Stimulated activated CD4-positive, alpha-beta T cell treated with anti-CD3 and anti-CD28 coated beads, Interleukin-2, amount 100 ng/mL, for 48 hours (primary cell): ENCODE measurements around the gene VEGFD.

Experiments used
- DNase-seq, 2 donors: peaks; one replicate each; pipeline ENCODE4 v3.0.0-alpha.2; 2020

VEGFD gene

DNA sequence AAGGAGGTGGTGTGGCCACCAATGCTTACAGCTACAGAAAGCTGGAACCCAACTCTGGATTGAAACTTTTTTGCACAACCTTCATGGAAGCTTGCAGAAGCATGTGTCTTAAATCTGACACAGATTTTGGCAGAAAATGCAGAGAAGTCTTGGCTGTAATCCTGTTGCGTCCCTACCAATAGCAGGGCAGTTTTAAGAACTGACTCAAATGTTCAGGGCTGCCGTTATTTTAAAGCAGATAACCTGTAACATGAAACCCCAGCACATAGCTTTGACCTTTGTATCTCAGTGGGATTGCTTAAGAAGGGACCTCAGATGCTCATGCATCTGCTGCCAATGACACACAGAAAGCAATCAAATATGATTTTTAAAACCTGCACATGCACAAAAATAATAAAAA is at the start of gene VEGFD:
TSS of gene VEGFD (minus strand) at position 110 of the 400 bp plus-strand sequence. CDS start 467 bp downstream, outside the sequence.
- DNase-seq = no peak

DNA sequence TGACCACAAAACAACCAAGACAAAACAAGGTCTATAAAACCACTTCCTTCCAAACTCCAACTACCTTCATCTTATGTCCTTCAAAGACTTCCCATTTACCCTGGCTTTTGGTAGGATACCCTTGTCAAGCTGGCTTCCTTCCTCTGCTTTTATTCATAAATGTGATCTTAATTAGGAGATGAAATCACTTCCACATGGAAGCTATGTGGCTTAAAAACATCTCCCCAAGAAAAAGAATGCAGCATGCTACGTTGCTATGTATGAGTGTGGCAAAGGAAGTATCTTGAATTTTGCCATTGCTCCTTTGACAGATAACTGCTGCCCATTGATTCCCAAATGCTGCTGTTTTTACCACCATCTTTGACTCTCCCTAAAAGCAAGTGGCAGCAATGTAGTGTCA is 46.4 kb upstream of the VEGFD start:
- no peak for DNase-seq

DNA sequence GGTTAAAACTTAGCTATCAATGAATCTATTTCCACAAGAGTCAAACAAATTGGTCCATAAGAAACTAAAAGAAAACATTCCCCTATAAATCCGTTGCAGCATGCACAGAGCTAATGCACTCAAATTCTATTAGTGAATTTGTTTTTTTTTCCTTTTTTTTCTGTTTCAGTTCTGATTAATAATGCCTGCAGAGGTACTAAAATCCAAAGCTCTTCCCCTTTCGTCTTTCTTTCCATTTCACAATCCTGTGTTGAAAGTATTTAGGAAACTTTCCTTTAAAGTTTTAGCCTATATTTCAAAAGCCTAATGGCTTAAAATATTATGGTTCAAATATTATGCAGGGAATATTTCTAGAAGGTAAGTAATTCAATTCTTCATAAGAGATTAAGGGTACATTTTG is 45.9 kb upstream of the VEGFD start:
- DNase-seq = no peak

DNA sequence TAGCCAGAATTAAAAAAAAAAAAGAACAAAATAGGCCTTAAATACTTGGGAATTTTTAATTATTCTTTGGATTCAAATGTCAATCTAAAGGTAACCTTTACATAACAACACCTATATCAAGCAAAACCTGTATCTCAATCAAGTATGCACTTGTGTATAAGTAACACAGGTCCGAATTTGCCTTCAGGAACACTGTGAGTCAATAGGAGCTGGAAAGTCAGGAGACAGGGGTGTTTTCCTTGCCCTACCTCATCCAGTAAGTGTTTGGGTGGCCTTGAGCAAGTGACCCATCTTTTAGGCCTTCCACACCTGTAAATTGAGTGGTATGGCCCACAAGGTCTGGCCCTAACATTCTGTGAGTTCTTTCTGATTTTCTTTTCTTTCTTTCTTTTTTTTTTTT is 40.8 kb upstream of the VEGFD start:
- DNase-seq = no peak

DNA sequence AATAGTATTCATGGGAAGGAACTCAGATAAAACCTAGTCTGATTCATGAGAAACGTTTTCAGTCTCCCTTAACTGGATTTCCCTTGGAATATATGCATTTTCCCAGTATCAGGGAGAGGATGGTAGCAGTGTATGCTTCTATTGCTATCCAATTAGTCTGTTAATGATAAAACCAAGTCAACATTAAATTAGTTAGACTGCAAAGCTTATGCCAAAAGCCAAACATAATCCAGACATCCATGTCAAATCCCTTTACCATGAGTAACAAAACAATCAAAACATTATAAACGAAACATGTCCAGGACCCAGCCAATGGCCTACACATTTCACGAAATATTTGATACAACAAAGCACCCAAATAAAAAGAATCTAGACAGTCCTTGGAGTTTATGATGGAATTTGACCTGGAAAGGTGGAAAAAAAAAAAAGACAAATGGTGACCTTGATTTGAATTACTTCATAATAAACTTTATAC is 34.5 kb upstream of the VEGFD start:
- DNase-seq = no peak

GRCh38 chrX:15418041-15418706 is 34.0 kb upstream of the VEGFD start:
- DNase-seq = no peak

GRCh38 chrX:15416133-15416993 is 32.1 kb upstream of the VEGFD start:
- DNase-seq = no peak

GRCh38 chrX:15413101-15413500 is 28.9 kb upstream of the VEGFD start:
- no peak for DNase-seq

- DNase-seq = no peak
Measured at GRCh38 chrX:15410947-15411346, 26.7 kb upstream of the VEGFD start.

DNA sequence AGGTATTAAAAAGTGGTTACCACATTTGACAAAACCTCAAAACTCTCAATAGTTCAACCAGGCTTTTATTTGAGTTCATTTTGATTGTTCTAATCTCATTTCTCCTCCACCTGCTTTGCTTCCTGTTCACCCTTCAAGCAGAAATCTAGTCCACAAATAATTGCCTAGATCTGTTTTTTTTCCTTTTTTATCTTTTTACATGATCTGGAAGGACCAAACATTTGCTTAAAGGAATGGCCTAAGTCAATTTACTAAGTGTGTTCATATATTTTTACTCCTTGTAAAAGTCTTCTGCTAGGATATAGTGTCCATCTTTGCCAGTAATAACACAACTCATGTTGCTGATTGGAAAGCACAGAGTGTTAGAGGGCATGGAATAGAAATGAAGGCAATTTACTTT is 26.2 kb upstream of the VEGFD start:
- DNase-seq = no peak

- DNase-seq = no peak
Measured at GRCh38 chrX:15405846-15406245, 21.6 kb upstream of the VEGFD start.

GRCh38 chrX:15404401-15405096 is 20.3 kb upstream of the VEGFD start:
- no peak for DNase-seq

DNA sequence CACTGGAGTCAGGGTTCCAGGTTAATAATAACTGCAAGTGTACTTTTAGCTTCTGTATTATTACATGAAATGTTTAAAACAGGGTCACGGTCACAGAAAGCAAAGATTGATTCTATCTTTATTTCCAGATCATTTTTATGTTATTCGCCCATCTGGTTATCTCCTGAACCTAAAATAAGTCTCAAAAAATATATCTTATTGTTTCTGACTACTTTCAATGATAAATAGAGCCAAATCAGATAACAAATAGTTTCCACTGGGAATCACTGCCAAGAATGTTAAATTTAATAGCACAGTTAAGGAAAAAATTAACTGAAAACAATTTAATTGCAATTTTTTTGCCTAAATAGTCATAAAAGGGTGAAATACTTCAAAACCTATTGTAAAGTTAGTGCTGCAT is 17.2 kb upstream of the VEGFD start:
- no peak for DNase-seq

DNA sequence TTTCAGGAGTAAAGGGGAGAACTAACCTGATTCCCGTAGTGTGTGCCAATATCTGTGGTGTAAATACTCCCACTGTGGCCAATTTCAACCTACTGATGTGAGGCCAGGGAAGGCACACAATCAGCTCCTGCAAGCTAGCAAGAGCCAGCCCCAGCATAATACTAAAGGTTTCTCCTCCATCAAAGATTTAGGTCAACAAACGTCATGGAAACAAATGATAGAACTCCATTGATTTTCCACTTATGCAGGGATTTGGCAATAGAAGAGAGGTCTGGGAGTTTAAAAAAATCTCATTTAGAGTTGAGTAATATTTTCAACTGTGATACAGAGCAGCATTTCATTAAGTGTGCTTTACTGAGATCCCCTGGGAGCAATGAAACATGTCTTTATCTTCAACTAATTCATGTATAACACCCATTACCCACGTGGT is 15.8 kb upstream of the VEGFD start:
- no peak for DNase-seq

DNA sequence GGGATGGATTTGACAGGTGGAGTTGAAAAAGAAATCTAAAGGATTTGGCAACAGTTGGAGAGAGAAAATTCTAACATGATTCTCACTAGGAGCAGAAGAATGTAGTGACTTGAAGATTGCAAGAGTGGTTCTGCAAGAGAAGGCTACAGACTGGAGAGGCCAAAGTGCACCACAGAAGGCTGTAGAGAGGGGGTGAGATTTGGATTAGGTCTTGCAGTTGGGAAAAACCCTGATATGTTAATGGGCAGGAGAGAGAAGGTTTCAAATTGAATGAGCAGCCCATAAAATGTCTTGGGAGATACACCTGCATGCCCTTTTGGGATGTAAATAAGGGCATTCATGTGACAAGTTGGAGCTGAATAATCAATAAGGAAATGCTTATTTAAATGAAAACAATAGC is 14.7 kb upstream of the VEGFD start:
- DNase-seq = no peak

DNA sequence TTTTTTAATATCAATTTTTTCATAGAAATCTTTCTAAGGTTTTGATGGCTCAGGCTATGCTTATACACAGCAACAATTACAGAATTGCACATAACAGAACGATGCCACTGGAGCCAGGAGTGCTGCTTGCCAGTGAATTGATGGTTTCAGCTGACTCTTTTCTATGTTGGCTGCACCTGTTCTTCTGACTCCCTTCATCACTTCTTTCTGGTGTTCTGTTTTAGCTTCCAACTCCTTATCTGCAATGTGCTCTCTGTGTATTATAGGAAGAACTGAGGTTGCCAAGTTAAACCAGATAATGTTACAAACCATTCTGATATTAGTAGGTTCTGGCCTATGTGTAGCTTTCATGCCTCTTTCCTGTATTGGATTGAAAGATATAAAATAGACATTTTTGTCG is 11.6 kb upstream of the VEGFD start:
- no peak for DNase-seq

GRCh38 chrX:15391850-15392249 is 7.6 kb upstream of the VEGFD start:
- no peak for DNase-seq

DNA sequence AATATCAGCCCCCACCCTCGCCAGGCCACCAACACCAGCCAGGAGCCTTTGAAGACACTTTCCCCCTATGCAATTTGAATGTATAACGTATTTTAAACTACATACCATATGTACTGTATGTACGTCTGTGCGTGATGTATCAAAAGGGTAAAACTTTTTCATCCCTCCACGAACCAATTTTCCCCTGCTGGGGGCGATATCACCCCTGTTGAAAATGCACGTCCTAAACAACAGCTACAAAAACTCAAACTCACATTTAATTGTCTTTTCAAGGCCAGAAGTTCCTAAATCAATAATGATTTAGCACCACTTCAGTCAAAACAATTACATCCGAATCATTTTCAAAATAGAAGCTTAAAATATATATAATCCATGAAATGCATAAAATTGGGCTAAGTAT is 1.4 kb downstream of the VEGFD start:
- no peak for DNase-seq

DNA sequence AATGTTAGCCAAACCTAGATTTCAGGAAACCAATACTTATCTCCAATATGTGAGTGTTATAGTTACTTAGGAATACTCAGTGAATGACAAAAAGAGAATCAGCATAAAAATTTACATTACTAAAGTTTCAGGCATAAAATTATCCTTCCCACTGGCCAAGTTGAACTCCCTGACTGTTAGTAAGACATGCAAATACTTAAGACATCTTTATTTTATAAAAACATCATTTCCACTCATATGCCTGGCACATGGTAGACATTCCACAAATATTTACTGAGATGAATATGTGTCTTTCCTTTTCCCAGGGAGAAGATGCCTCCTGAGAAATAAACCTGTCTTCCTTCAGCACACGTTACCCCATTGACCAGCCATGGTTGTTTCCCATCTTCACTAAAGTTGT is 7.3 kb downstream of the VEGFD start:
- no peak for DNase-seq

GRCh38 chrX:15373976-15374375 is 10.2 kb downstream of the VEGFD start:
- DNase-seq = no peak

DNA sequence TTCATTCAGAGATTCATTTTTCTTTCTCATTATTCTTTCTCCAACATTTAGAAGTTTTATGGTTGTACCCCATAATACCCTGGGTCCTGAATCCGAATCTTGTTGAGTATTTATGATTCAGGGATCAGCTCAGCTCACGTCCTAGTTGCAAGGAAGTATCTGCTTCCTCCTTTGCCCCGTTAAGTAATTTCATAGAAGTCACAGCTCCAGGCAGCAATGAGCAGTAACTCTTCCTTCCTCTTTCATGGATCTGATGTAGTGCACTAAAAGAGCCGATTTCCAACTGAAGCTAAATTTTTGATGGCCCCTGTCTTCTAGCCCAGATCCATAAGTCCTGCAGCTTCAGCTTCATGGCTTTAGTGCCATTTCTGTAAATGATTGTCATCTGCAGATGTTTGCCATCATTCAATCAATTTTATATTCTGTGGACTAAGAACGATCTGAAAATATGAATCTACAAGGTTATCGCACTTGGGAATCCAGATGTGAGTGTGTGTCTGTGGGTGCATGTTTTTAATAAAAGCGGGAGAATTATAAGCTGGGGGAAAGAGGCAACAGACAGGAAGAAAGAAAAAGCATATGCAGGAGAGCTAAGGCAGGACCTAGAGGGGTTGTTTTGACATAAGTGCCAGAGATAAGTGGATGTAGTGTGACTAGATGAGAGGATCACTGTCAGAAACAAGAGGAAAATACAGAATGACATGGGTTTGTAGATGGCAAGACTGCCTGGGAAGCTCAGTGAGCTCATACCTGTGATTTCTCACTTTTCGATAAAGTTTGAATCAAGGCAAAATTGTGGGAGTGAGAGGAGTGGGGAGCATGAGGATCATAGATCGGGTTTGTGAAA is 17.5 kb downstream of the VEGFD start:
- DNase-seq = no peak

DNA sequence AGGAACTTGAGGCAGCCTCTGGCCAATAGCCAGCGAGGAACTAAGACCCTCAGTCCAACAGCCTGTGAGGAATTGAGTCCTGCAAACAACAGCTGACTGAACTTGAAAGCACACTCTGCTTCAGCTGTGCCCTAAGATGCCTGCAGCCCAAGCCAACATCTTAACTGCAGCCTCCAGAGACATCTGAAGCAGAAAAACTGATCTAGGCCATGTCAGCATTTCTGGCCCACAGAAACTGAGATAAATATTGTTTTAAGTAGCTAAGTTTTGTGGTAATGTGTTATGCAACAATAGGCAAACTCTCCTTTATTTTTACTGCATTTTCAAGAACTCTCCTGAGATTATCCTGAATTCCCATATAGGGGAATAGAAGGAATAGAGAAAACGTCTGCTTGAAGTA is 24.5 kb downstream of the VEGFD start:
- no peak for DNase-seq

DNA sequence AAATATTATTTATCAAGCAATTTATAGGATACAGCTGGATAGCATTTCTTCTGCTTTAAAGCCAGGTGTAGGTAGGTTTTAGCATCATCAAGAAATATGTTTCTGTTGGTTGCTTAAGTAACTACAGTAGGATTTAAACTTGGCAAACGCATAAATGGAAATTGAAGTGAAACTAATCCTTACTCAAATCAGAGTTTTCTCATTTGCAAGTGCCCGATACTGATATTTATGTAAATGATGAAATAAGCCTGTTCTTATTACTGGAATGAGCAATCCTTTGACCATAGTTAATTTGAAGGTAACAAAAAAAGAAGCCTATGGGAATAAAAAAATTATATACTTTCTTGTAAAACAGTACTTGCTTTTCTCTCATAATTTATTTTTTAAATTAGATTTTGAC is 25.7 kb downstream of the VEGFD start:
- no peak for DNase-seq
